HG03066 (cell line): Measurements from ENCODE around the gene MTX2.
"Not testable (repeated sequence)": the region's sequence is repeated elsewhere in the genome, so short reads cannot be mapped to it uniquely, and the experiment has no call there.

ENCODE experiments used
- ATAC-seq: cut with Tn5 transposase; IDR thresholded peaks from one replicate; pipeline ENCODE4 v1.9.1; 2021; ENCODE audit warnings: low read depth; ENCODE audit not compliant: unreplicated experiment

Gene MTX2

DNA sequence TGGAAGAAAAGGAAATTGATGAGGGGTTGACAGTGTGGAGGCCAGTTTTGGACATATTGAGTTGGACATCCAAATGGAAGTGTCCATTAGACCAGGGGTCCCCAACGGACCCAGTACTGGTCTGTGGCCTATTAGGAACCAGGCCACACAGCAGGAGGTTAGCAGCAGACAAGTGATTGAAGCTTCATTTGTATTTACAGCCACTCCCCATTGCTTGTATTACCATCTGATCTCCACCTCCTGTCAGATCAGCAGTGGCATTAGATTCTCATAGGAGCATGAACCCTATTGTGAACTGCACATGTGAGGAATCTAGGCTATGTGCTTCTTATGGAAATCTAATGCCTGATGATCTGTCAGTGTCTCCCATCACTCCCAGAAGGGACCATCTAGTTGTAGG, 99.1 kb downstream of the MTX2 start:
- no peak for ATAC-seq

DNA sequence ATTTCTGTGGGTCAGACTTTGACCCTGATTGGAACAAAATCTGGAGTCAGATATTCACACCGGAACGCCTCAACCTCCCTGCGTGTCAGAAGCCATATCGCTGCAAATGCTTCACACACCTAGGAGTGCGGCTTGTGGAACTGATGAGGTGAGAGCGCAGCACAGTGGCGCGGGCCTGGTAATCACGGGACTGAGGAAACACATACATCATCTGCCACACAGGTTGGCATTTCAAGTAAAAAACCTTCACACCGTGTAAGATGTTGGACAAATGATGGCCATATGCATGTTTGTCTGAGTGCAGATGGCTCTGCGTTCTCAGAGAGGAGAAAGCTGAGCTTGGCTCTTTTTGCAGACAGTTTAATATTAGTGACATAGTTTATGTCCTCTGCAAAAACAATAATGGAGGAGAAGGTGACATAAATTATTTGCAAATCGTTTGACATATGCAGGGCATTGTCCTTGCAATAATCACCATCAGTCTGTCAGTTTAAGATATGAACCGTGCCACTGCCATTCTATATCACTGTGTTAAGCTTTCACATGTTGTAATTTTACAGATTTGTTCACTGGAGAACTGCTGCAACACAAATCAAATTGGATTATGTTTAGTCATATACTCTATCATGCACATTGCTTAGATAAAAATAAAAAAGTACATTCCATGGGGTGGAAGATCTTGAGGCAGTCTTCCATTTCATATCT, 101.4 kb downstream of the MTX2 start:
- no peak for ATAC-seq

DNA sequence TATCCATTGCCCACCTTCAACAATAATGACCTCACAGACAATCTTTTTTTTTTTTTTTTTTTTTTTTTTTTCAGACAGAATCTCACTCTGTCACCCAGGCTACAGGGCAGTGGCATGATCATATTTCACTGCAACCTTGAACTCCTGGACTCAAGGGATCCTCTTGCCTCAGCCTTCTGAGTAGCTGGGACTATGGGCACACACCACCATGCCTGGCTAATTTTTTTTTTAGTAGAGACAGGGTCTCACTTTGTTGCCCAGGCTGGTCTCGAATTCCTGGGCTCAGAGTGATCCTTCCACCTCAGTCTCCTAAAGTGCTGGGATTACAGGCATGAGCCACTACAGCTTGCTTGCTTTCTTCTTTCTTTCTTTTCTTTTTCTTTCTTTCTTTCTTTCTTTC, 103.9 kb downstream of the MTX2 start:
- not testable (repeated sequence) for ATAC-seq

DNA sequence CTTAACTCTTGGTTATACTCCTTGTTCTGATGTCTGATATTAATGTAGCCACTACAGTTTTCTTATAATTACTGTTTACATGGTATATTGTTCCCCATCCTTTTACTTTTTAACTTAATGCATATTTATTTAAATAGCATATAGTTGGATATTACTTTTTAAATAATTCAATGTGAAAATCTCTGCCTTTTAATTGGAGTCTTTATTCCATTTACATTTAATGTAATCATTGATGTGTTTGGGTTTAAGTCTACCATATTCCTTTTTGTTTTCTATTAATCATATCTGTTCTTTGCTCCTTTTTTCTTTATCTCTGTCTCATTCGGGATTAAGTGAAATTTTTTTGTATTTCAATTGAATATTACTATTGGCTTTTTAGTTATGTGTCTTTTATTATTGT, 109.1 kb downstream of the MTX2 start:
- ATAC-seq: no peak

DNA sequence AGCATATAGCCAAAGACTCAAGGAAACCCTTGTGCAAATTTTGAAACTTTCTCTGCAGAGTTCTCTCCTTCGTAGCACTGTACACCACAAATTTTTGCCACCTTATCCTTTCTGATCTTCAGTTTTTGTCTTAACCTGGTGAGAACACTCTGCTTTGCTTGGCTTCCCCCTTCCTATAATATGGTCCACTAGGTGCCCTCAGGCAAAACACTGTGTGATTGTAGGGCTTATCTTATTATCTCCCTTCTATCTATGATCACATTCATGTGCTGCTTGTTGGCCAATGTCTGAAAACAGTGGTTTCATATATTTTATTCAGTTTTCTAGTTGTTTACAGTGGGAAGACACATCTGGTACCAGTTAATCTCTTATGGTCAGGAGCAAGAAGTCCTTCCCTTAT, 111.1 kb downstream of the MTX2 start:
- no peak for ATAC-seq

DNA sequence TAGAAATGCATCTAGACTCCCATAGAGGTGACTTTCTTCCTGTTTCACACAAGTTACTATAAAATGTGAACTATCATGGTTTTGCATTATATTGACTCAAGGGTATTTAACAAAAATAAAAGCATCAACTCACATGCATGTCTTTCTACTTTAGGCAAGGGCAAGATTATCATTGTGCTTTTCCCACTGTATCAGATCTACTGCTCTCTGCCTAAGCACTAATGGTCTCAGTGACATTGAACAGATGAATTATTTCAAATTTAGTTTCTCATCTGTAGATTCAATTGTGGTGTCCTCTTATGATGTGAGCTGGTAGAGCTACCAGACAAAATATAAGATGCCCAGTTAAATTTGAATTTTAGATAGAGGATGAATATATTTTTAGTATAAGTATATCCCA, 113.9 kb downstream of the MTX2 start:
- ATAC-seq: no peak

DNA sequence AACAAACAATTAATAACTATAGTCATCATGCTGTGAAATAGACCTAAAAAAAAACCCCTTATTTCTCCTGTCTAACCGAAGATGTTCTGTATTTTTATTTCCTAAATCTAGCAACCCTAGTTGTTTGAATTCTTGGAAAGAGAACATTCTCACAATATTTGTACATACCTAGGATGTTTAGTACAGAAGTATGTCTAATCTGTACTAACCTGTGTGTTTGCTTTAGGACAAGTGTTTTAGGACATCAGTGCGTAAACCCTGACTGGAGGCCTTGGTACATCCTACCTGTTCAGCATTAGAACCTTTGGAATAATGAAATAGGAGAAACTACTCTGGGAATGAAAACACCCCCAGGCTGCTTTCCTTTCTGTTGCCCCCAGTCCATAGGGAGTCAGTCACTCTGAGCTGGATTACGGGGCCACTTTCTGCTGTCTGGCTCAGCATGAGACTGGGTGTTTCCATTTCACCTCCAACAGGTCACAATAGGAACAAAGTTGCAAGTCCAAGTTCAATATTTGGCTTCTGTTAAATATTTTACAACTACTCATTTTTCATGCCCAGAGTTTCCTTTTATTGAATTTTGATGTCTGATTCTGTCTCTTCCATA, 114.7 kb downstream of the MTX2 start:
- no peak for ATAC-seq

DNA sequence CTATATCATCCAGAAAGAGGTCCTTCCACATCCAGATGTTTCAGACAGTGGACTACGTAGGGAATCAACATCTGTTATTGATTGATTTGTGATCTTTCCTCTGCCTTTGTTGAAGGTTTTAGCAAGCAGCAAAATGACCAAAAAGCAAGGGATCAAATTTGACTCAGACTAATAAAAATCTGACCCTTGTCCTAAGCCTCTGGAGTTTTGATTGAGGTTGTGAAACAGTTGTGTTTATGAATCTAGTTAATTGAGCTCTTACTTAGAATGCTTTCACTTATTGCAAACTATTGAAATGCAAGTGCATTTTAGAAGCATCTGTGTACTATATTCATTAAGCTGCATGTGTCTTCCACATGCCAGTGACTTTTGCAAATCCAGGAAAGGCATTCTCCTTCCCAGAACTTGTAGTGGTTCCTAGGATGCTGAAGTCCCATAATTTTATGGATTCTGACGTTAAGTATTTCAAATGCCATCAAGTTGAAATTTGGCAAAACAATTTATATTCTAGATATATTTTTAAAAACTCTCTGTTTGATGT, 116.0 kb downstream of the MTX2 start:
- no peak for ATAC-seq

DNA sequence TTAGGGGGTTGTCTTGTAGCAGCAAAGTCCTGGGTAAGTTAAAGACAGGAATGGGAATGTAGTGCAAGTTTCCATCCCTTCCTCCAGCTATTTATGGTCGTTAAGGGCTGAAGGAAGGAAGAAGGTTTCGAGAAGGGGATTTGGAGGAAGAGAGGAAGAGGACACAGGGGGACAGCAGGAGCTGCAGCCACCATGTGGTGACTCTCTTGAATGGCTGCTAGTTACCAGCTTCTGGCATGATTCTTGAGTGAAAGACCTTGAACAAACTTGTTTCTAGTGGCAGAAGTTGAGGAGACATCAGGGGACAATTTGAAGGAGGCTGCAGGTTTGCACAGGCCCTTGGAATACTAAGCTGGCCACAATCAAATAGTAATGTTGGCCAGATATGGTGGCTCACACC, 116.6 kb downstream of the MTX2 start:
- no peak for ATAC-seq
